GM21447 (cell line): ENCODE results near the gene GOLGA8R.
"Not testable (repeated sequence)": the region's sequence is repeated elsewhere in the genome, so short reads cannot be mapped to it uniquely, and the experiment has no call there.

Experiments
- ATAC-seq: cut with Tn5 transposase; IDR thresholded peaks from one replicate; pipeline ENCODE4 v1.9.1; 2021; ENCODE audit not compliant: unreplicated experiment

Gene GOLGA8R, protein sequence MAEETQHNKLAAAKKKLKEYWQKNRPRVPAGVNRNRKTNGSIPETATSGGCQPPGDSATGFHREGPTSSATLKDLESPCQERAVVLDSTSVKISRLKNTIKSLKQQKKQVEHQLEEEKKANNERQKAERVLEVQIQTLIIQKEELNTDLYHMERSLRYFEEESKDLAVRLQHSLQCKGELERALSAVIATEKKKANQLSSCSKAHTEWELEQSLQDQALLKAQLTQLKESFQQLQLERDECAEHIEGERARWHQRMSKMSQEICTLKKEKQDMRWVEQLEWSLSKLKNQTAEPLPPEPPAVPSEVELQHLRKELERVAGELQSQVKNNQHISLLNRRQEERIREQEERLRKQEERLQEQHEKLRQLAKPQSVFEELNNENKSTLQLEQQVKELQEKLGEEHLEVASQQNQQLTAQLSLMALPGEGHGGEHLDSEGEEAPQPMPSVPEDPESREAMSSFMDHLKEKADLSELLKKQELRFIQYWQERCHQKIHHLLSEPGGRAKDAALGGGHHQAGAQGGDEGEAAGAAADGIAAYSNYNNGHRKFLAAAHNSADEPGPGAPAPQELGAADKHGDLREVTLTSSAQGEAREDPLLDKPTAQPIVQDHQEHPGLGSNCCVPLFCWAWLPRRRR

GRCh38 chr15:30414160-30414559 is at the start of gene GOLGA8R:
TSS of gene GOLGA8R (minus strand) at chr15:30414260. CDS start at chr15:30414162, 98 bp downstream.
- ATAC-seq: not testable (repeated sequence)

DNA sequence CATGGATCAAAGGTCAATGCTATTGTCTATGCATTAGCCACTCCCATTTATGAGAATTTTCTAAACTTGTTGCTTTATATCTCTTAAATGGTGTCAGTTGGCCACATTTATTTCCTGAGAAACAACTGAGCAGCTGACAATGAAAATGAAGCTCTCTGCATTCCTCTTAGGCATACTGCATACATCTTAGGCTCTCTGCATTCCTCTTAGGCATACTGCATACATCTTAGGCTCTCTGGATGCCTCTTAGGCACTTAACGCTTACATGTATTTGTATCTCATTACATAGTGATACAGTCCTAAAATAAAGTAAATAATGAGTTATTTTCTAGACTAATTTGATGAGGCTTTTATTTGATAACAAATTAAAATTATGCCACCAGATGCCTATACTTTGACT is 49.8 kb upstream of the GOLGA8R start:
- not testable (repeated sequence) for ATAC-seq

GRCh38 chr15:30462176-30462575 is 48.1 kb upstream of the GOLGA8R start:
- not testable (repeated sequence) for ATAC-seq

GRCh38 chr15:30452702-30453101 is 38.6 kb upstream of the GOLGA8R start:
- ATAC-seq: not testable (repeated sequence)

DNA sequence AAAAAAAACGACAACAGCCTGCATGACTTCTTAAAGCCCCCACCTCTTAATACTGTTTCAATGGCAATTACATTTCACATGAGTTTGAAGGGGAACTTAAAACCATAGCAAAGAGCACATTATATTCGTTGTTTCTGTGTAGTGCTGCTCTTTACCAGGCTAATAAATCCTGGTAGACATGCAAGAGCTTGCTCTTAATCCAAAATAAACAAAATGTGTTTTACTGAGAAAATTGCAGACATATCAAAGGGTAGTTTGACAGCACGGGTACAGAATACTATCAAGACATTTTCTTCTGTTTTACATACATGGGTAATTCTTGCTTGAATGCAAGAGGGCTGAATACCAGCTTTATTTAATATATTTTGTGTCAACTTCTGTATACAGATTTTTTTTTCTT is 24.3 kb upstream of the GOLGA8R start:
- not testable (repeated sequence) for ATAC-seq

GRCh38 chr15:30435878-30436277 is 21.8 kb upstream of the GOLGA8R start:
- not testable (repeated sequence) for ATAC-seq

DNA sequence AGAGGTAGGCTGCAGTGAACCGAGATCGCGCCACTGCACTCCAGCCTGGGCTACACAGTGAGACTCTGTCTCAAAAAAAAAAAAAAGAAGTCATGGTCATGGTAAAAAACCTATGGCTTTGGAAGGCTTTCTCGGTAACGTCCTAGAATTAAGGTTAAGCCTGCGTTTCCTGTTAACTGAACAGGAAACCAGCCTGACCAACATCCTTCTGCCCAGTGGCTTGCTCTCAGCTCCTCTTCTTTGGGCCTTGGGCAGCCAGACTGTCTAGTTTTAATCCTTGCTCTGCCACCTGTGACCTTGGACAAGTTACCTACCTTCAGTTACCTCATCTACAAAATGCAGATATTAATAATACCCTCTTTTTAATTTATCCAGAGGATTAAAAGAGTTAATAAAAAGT is 6.7 kb upstream of the GOLGA8R start:
- ATAC-seq: not testable (repeated sequence)

- not testable (repeated sequence) for ATAC-seq
These were observed 6.4 kb downstream of the GOLGA8R start for GRCh38 chr15:30407636-30408035.

DNA sequence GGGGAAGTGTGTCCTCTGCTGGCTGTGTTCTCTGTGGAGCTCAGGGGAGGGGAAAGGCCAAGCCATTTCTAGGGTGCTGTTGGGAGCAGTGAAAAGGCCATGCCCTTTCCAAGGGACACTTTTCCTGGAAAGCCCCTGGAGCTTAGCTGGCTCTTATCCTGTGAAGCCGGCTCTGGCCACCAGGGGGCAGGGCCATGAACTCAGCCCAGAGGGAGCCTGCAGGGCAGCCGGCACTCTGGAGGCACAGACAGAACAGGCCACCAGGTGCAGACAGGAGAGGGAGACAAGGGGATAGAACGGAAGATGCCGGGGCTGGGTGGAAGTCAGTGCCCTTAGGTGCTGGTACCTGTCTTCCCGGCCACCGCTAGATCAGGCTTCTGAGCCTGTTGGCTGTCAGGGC is 15.1 kb downstream of the GOLGA8R start:
- ATAC-seq: not testable (repeated sequence)

DNA sequence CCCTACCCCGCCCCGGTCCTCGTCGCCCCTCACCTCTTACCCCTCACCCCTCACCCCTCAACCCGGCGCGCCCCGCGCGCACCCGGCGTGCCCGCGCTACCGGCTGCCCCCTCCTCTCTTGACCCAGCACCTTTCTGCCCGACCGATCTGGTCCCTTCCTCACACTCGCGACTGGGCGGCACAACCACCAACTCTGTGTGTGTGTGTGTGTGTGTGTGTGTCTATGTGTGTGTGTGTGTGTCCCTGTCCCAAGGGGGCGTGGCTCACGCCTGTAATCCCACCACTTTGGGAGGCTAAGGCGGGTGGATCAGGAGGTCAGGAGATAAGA is 20.4 kb downstream of the GOLGA8R start:
- ATAC-seq: not testable (repeated sequence)

DNA sequence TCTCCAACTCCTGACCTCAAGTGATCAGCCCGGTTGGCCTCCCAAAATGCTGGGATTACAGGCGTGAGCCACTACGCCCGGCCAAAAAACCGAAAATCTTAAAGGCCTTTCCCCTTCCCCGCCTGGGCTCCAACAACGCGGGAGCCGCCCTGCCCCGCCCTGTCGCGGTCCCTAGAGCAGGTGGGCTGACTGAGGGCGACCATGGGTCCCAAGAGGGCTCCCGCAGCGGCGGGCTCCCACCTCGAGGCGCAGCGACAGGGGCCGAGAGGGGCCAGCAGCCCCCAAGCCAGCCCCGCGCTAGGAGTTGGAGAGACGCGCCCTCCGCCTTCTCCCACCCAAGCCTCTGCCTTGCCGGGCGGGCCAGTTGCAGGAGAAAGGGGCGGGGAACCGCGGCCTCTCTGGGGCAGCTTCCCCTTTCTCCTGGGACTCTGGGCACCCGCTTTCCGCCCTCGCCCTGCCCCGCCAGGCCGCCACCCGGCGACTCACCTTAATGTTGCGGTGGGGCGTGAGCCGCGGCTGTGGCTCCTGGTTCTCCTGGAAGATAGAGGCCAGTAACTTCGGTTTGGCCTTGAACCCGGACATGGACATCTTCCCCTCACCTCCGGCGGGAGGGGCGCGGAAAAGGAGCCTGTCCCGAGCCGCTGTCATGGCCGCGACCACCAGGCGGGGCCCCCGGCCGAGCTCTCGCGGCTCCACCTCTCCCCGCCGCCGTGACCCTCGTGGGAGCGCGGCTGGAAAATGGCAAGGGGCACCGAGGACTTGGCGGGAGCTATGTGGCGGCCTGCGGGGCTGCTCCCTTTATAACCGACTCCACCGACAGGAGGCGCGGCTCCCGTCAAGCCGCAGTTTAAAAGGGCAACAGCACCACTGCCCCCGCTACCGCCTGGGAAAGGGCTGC is 21.0 kb downstream of the GOLGA8R start, which contains the start of gene CHRFAM7A:
TSS of gene CHRFAM7A (minus strand) at position 775 of the 898 bp plus-strand sequence. CDS start 10,189 bp downstream, outside the sequence.
- not testable (repeated sequence) for ATAC-seq

GRCh38 chr15:30386318-30386887 is 27.7 kb downstream of the GOLGA8R start:
- not testable (repeated sequence) for ATAC-seq

- ATAC-seq: not testable (repeated sequence)
These were observed 37.0 kb downstream of the GOLGA8R start for GRCh38 chr15:30377082-30377413.

GRCh38 chr15:30376375-30377081 is 37.5 kb downstream of the GOLGA8R start:
- ATAC-seq: not testable (repeated sequence)

DNA sequence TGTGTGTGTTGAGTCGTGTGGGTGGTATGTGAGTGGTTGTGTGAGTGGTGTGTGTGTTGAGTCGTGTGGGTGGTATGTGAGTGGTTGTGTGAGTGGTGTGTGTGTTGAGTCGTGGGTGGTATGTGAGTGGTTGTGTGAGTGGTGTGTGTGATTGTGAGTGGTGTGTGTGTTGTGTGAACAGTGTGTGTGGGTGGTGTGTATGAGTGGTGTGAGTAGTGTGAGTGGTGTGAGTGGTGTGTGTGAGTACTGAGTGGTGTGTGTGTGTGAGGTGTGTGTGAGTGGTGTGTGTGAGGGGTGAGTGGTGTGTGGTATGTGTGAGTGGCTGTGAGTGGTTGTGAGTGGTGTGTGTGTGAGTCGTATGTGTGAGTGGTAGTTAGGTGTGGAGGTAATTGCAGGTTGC is 38.2 kb downstream of the GOLGA8R start:
- ATAC-seq: not testable (repeated sequence)

DNA sequence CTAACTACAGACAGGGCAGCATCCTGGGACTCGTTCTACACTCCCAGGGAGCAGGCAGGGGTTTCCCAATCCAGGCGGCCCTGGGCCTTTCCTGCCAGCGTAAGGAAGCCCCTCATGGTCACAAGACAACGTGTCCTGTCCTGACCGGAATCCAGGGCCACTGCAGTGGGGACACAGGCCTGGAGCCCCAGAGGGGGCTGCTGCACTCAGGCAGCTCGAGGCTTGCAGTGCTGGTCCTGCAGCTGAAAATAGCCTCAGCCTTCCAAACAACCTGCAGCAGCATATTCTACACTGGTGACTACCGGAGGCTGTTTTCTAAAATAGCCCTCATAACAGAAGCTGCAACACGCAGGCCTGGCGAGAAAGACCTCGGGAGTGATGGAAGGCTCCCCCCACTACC is 39.2 kb downstream of the GOLGA8R start:
- ATAC-seq: not testable (repeated sequence)

DNA sequence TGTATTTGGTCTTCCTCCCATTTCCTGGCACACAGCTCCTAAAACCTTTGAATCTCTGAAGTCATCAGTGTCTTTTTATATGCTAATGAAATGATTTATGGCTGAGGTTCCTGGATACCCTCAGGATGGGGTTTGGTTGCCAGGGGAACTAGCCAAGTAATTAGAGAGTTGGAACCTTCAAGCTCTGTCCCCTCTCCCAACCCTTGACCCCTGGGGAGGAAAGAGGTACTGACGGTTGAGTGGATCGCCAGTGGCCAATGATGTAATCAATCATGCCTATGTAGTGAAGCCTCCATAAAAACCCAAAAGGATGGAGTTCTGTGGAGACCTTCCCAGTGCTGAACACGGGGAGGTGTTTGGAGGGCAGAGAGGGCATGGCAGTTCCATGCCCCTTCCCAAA is 45.8 kb downstream of the GOLGA8R start:
- ATAC-seq: not testable (repeated sequence)

DNA sequence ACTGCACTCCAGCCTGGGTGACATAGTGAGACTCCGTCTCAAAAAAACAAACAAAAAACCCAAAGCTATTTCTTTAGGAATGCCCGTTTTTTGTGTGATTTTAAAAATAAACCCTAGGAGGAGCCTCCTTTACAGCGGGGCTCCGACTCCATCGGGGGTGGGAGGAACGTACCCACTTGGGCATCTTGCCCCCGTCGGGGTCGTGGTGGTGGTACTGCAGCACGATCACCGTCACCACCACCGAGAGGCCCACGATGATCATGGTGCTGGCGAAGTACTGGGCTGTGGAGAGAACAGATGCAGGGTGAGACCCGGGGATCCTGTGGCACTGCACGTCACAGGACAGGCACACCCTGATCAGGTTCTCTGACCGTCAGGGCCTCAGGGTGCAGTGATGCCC is 46.8 kb downstream of the GOLGA8R start:
- ATAC-seq: not testable (repeated sequence)

- ATAC-seq: not testable (repeated sequence)
These were observed 52.7 kb downstream of the GOLGA8R start for GRCh38 chr15:30361404-30361803.

GRCh38 chr15:30360990-30361389 is 53.1 kb downstream of the GOLGA8R start:
- ATAC-seq: not testable (repeated sequence)
